GM12878 (cell line): ENCODE measurements around the gene SPATA20. TPM values are rescaled to one million over a fixed set of nuclear protein-coding genes. Genes with fewer than 3 reads are reported as not detected.

Experiments used
- ATAC-seq: fragments of 200-7000 bp; cut with Tn5 transposase; 3 replicates; pipeline ENCODE4 v1.9.1; 2020; ENCODE audit warnings: mild to moderate bottlenecking, moderate library complexity
- BruUV-seq: library from RNA; stranded (reverse); fragments of 400-500 nt; replicated peaks from 2 replicates; lab custom pipeline; 2021; lab: Mats Ljungman, UMichigan
- CTCF ChIA-PET: fragments of 300-600 bp; sonication (Branson Sonifier 250); formaldehyde crosslinking; extraction: SDS; loops from one replicate; lab custom pipeline; 2021; ENCODE audit warnings: inconsistent platforms; lab: Yijun Ruan, JAX
- POLR2A ChIA-PET: fragments of 350-600 bp; formaldehyde crosslinking; extraction: SDS; loops from one replicate; lab custom pipeline; 2021; ENCODE audit warnings: inconsistent platforms; lab: Charles Lee
- RAD21 ChIA-PET: fragments of 300-600 bp; sonication (Branson Sonifier 250); formaldehyde crosslinking; loops from one replicate; lab custom pipeline; 2023; ENCODE audit warnings: antibody characterized with exemption; ENCODE audit not compliant: unreplicated experiment; lab: Charles Lee
- SMC1A ChIA-PET: fragments of 300-600 bp; sonication (Branson Sonifier 250); formaldehyde crosslinking; loops from one replicate; lab custom pipeline; 2023; ENCODE audit not compliant: unreplicated experiment, uncharacterized antibody; lab: Charles Lee
- DNase-seq: peaks from one replicate; pipeline ENCODE4 v3.0.0-alpha.2; 2011; ENCODE audit warnings: low read depth, low spot score
- FAIRE-seq: peaks from 3 replicates; lab custom pipeline; 2011; peaks lifted over from hg19 to GRCh38; lab: Jason Lieb, UNC
- H2AFZ ChIP-seq: 2 replicates; pipeline ENCODE4 v1.6.0; 2011; ENCODE audit warnings: low read depth, low read length, control low read depth; ENCODE audit not compliant: control insufficient read depth
- H3K27ac ChIP-seq: 2 replicates; pipeline ENCODE4 v1.5.1; 2011; ENCODE audit warnings: control low read depth; ENCODE audit not compliant: control insufficient read depth, insufficient read depth
- H3K27me3 ChIP-seq, 2 experiments: replicated peaks in 1 of 2; 2 replicates each; pipeline versions ENCODE4 v1.6.0 to v1.6.1; 2011; ENCODE audit warnings: low read length in 1 of 2; ENCODE audit not compliant: control insufficient read depth in 2 of 2, insufficient read depth in 2 of 2
- H3K36me3 ChIP-seq, 2 experiments: 2 replicates each; pipeline ENCODE4 v1.5.1; 2011; ENCODE audit warnings: low read length in 1 of 2; ENCODE audit not compliant: control insufficient read depth in 2 of 2, insufficient read depth in 2 of 2
- H3K4me1 ChIP-seq: 2 replicates; pipeline ENCODE4 v1.6.1; 2011; ENCODE audit warnings: mild to moderate bottlenecking, low read length, moderate library complexity, mixed read lengths; ENCODE audit not compliant: control insufficient read depth, insufficient read depth
- H3K4me2 ChIP-seq: 2 replicates; pipeline ENCODE4 v1.6.0; 2011; ENCODE audit warnings: control low read depth; ENCODE audit not compliant: control insufficient read depth, insufficient read depth
- H3K4me3 ChIP-seq: fragments of 200-600 bp; sonication (generic); 2 replicates; pipeline ENCODE4 v1.5.1; 2016
- H3K79me2 ChIP-seq: 2 replicates; pipeline ENCODE4 v1.6.0; 2011; ENCODE audit warnings: low read length; ENCODE audit not compliant: control insufficient read depth, insufficient read depth
- H3K9ac ChIP-seq: 2 replicates; pipeline ENCODE4 v1.8.0; 2011; ENCODE audit warnings: low read length, control low read depth, mixed read lengths; ENCODE audit not compliant: control insufficient read depth, insufficient read depth
- H3K9me3 ChIP-seq: replicated peaks from 3 replicates; pipeline ENCODE4 v1.5.1; 2011; ENCODE audit warnings: mild to moderate bottlenecking, low read length; ENCODE audit not compliant: control insufficient read depth, insufficient read depth
- H4K20me1 ChIP-seq: 2 replicates; pipeline ENCODE4 v1.6.0; 2011; ENCODE audit not compliant: control insufficient read depth, insufficient read depth
- BRCA1 ChIP-seq: IDR thresholded peaks from 2 replicates; pipeline ENCODE4 v1.6.1; 2011; ENCODE audit warnings: low read depth, low read length, improper control_type of control experiment
- CUX1 ChIP-seq: IDR thresholded peaks from 2 replicates; pipeline ENCODE4 v1.6.1; 2012; ENCODE audit warnings: improper control_type of control experiment, low read depth, low read length; ENCODE audit not compliant: insufficient replicate concordance
- NFIC ChIP-seq: IDR thresholded peaks from 2 replicates; pipeline ENCODE4 v1.6.1; 2012; ENCODE audit warnings: low read depth, mild to moderate bottlenecking, inconsistent platforms, low read length, moderate library complexity
- POLR2A ChIP-seq: IDR thresholded peaks from 2 replicates; pipeline ENCODE4 v1.6.1; 2011; ENCODE audit warnings: low read depth, mild to moderate bottlenecking, low read length
- POLR2AphosphoS5 ChIP-seq: IDR thresholded peaks from 2 replicates; pipeline ENCODE4 v1.6.1; 2011; ENCODE audit warnings: mild to moderate bottlenecking, low read length, inconsistent platforms
- PRDM15 ChIP-seq: fragments of 450-650 bp; formaldehyde crosslinking; IDR thresholded peaks from 2 replicates; pipeline ENCODE4 v1.4.0; 2020; ENCODE audit warnings: mild to moderate bottlenecking, moderate library complexity
- TCF7 ChIP-seq: IDR thresholded peaks from 2 replicates; pipeline ENCODE4 v1.6.1; 2014; ENCODE audit warnings: antibody characterized with exemption, borderline replicate concordance
- WGBS: methylation state at CpG from one replicate; pipeline ENCODE4 v1.1.6; 2016; ENCODE audit warnings: low lambda C conversion rate; ENCODE audit not compliant: insufficient replicate concordance, insufficient coverage; ENCODE audit errors: missing lambda C conversion rate; 5-methylcytosine and 5-hydroxymethylcytosine counted together
- in situ Hi-C: fragments of 300-500 bp; cut with MboI; formaldehyde crosslinking; loops from 9 replicates; pipeline ENCODE4 v1.14.3; 2018; ENCODE audit warnings: mixed read lengths
- intact Hi-C: fragments of 100-400 bp; cut with micrococcal nuclease; formaldehyde crosslinking; loops from one replicate; pipeline ENCODE4 v1.14.2; 2022; ENCODE audit not compliant: unreplicated experiment
- polyA plus RNA-seq, 11 experiments: library from polyadenylated mRNA; depleted of rRNA in 4 of 11; unstranded in 6 of 11; stranded (reverse) in 5 of 11; fragments of >200 nt; fragmentation: Nextera tagmentation in 4 of 11; fragmentation: Illumina TruSeq in 1 of 11; extraction: Ambion mirVana in 4 of 11; extraction: Trizol in 1 of 11; gene quantifications; 1 replicate in 1 of 11; 2 replicates in 10 of 11; pipeline versions ENCODE4 v1.2.1 to v1.2.3, GENCODE V29; 2011 to 2016; ENCODE audit warnings: inconsistent platforms in 2 of 11, missing spikeins in 2 of 11, low read depth in 1 of 11
- total RNA-seq, 4 experiments: library from RNA; depleted of rRNA in 3 of 4; stranded (reverse); fragments of >200 nt in 3 of 4; fragmentation: Illumina TruSeq in 1 of 4; extraction: Trizol in 1 of 4; gene quantifications; 2 replicates each; pipeline versions ENCODE4 v1.2.1 to v1.2.3, GENCODE V29; 2013 to 2021
- TF ChIP-seq, protein P1 (sequence below): fragments of 150-350 bp; IDR thresholded peaks from 2 replicates; pipeline ENCODE4 v1.6.1; 2016; ENCODE audit warnings: low read depth, low read length

SPATA20 gene
- total and polyA plus RNA-seq, 10 of the 15 experiments (the other 5 are each of a cell fraction or from before 2014, with no cell fraction given) = 2.1 to 69.8 (median 26.6) TPM

DNA sequence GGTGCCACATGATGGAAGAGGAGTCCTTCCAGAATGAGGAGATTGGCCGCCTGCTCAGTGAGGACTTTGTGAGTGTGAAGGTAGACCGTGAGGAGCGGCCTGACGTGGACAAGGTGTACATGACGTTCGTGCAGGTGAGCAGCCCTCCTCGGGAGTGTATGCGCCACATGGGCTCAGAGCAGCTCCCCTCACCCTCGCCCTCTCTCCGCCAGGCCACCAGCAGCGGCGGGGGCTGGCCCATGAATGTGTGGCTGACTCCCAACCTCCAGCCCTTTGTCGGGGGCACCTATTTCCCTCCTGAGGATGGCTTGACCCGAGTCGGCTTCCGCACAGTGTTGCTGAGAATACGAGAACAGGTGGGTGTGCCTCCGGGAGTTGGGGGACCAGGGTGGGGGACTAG lies 1.9 kb downstream of the SPATA20 start (continued):
- TF ChIP-seq, protein P1, sequence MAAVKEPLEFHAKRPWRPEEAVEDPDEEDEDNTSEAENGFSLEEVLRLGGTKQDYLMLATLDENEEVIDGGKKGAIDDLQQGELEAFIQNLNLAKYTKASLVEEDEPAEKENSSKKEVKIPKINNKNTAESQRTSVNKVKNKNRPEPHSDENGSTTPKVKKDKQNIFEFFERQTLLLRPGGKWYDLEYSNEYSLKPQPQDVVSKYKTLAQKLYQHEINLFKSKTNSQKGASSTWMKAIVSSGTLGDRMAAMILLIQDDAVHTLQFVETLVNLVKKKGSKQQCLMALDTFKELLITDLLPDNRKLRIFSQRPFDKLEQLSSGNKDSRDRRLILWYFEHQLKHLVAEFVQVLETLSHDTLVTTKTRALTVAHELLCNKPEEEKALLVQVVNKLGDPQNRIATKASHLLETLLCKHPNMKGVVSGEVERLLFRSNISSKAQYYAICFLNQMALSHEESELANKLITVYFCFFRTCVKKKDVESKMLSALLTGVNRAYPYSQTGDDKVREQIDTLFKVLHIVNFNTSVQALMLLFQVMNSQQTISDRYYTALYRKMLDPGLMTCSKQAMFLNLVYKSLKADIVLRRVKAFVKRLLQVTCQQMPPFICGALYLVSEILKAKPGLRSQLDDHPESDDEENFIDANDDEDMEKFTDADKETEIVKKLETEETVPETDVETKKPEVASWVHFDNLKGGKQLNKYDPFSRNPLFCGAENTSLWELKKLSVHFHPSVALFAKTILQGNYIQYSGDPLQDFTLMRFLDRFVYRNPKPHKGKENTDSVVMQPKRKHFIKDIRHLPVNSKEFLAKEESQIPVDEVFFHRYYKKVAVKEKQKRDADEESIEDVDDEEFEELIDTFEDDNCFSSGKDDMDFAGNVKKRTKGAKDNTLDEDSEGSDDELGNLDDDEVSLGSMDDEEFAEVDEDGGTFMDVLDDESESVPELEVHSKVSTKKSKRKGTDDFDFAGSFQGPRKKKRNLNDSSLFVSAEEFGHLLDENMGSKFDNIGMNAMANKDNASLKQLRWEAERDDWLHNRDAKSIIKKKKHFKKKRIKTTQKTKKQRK = no peak

- intact Hi-C loops (loop anchor here (10.0 kb wide), 1 partner anchor 405 kb away; no protein-coding TSS in a partner anchor), in situ Hi-C loops (loop anchor here (5.0 to 10.0 kb wide), 2 partner anchors 148 to 405 kb away; no protein-coding TSS in a partner anchor)
- RAD21 ChIA-PET = interaction anchor here (0.8 to 1.3 kb wide), 2 partner anchors 11 to 71 kb away, joined by 3 read pairs; partner anchors contain the start of gene CACNA1G
- no peak overlapping the region for H3K4me2 ChIP-seq
- H2AFZ ChIP-seq = no peak overlapping the region
- no peaks in the 10 kb centered on the region for H3K27me3 ChIP-seq
- no peak overlapping the region for H3K9ac ChIP-seq
- FAIRE-seq = no peak
- no peak for ATAC-seq
- H3K36me3 ChIP-seq = no peaks in the 10 kb centered on the region; a peak in 1 of 4 replicates
- 86% methylated on average over 19 of the region's 19 CpGs for WGBS
- POLR2A ChIA-PET = interaction anchor here (1.7 kb wide), 1 partner anchor 8 kb away, joined by 3 read pairs; no protein-coding TSS in a partner anchor
- SMC1A ChIA-PET = interaction anchor here (1.5 to 2.1 kb wide), 2 partner anchors 80 to 216 kb away, joined by 3 to 11 read pairs; no protein-coding TSS in a partner anchor
- CTCF ChIA-PET = interaction anchor here (0.6 to 3.8 kb wide), 4 partner anchors 31 to 1324 kb away, joined by 3 to 18 read pairs (median 3); no protein-coding TSS in a partner anchor
- no peak for DNase-seq
- H3K79me2 ChIP-seq = peaks cover 3% of the 10 kb centered on the region
- H3K4me3 ChIP-seq = no peak overlapping the region
- no peak overlapping the region for H3K27ac ChIP-seq
- H3K4me1 ChIP-seq = no peaks in the 10 kb centered on the region; the same call in 1 of the 2 replicates
- H3K9me3 ChIP-seq = no peaks in the 10 kb centered on the region
- H4K20me1 ChIP-seq = no peaks in the 10 kb centered on the region
- BruUV-seq = no TSS peak
- TF ChIP-seq POLR2AphosphoS5 (no peak), PRDM15 (CRISPR knock-in tag) (no peak), TCF7 (no peak), POLR2A (no peak), CUX1 (no peak), BRCA1 (no peak), NFIC (no peak)
Measured at GRCh38 chr17:50549256-50549941, 2.4 kb downstream of the SPATA20 start.
